Stimulated activated naive CD8-positive, alpha-beta T cell treated with anti-CD3 and anti-CD28 coated beads, Interleukin-15, amount 100 ng/mL, for 72 hours (primary cell): ENCODE results near the gene DUSP15.

ENCODE experiments used
- ATAC-seq: fragments of 150-1000 bp; cut with Tn5 transposase; 2 replicates; pipeline ENCODE4 v1.10.0; 2021; ENCODE audit warnings: mild to moderate bottlenecking, moderate library complexity
- DNase-seq, 2 donors: peaks; one replicate each; pipeline ENCODE4 v3.0.0; 2021 to 2022
- H3K27ac Mint-ChIP-seq, 2 donors: one replicate each; pipeline ENCODE4 v1.8.0; 2022; ENCODE audit warnings: mild to moderate bottlenecking in 2 of 2, mixed read lengths in 2 of 2, moderate library complexity in 2 of 2
- H3K27me3 Mint-ChIP-seq: one replicate; pipeline ENCODE4 v1.8.0; 2022; ENCODE audit warnings: mixed read lengths
- H3K4me1 Mint-ChIP-seq: one replicate; pipeline ENCODE4 v1.8.0; 2022; ENCODE audit warnings: mild to moderate bottlenecking, mixed read lengths
- H3K4me3 Mint-ChIP-seq, 2 donors: one replicate each; pipeline ENCODE4 v1.8.0; 2022; ENCODE audit warnings: mild to moderate bottlenecking in 2 of 2, mixed read lengths in 2 of 2, moderate library complexity in 1 of 2
- H3K9me3 Mint-ChIP-seq, 2 donors: one replicate each; pipeline ENCODE4 v1.8.0; 2022; ENCODE audit warnings: mixed read lengths in 2 of 2

The DUSP15 gene

DNA sequence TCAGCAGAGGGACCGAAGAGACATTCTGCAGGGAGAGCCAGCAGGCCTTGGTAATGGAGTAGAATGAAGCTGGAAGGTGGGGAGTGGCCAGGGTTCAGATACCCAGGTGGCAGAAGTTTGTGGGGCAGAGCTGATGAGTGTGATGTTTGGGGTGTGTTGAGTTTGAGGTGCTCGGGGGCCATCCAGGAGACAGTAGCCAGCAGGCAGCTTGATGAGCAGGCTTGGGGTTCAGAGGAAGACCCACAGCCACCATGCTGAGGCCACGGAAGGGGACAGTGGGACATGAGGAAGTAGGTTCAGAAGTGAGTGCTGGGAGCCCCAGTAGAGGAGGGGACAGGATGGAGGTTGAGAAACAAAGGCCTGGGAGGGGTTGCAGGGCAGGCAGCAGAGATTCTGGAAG lies 13.8 kb downstream of the DUSP15 start:
- Mint-ChIP-seq H3K9me3 (no peaks in the 10 kb centered on the region), H3K4me3 (no peak overlapping the region), H3K27ac (no peak overlapping the region), H3K27me3 (peaks cover 25% of the 10 kb centered on the region), H3K4me1 (peaks cover 7% of the 10 kb centered on the region)
- DNase-seq (no peak), ATAC-seq (no peak)

DNA sequence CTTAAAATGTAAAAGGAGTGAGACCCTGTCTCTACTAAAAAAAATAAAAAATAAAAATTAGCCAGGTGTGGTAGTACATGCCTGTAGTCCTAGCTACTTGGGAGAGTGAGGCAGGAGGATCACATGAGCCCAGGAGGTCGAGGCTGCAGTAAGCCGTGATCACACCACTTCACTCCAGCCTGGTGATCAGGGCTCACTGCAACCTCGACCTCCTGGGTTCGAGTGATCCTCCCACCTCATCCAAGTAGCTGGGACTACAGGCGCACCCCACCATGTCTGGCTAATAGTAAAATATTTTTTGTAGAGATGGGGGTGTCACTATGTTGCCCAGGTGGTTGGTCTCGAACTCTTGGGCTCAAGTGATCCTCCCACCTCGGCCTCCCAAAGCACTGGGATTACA lies 16.8 kb downstream of the DUSP15 start:
- Mint-ChIP-seq H3K27ac (no peak overlapping the region), H3K4me3 (no peak overlapping the region), H3K27me3 (peaks cover 30% of the 10 kb centered on the region), H3K4me1 (no peaks in the 10 kb centered on the region), H3K9me3 (no peaks in the 10 kb centered on the region)
- DNase-seq (no peak), ATAC-seq (no peak)

DNA sequence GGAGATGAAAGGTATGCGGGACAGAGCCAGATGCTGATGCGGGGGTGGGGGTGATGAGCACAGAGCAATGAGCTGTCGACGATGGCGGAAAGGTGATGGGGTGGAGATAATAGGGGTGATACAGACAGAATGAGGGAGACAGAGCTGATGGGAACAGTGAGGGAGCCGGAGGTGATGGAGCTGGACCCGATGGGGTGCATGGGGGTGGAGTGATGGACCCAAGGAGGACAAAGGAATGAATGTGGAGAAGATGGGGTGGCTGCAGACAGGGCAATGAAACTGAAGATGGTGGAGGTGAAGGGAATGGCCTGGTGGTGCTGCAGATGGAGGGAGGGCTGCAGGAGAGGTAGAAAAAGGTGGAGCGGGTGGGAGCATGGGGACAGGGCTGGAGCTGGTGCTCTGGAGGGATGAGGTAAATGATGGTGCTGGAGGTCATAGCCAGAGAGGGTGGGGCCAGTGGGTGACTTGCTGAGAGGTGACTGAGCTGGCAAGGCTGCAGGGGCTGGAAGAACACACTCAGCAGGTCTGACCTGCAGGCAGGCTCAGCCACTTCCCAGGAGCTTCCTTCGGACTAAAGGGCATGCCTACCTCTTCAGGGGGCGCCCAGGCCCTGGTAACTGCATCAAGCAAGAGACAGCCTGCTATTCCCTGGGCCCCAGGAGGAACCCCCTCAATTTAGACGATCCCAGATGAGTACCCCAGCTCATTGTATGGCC lies 18.9 kb downstream of the DUSP15 start:
- H3K4me3 Mint-ChIP-seq, result no peak overlapping the region
- H3K27me3 Mint-ChIP-seq, result peaks cover 32% of the 10 kb centered on the region

DNA sequence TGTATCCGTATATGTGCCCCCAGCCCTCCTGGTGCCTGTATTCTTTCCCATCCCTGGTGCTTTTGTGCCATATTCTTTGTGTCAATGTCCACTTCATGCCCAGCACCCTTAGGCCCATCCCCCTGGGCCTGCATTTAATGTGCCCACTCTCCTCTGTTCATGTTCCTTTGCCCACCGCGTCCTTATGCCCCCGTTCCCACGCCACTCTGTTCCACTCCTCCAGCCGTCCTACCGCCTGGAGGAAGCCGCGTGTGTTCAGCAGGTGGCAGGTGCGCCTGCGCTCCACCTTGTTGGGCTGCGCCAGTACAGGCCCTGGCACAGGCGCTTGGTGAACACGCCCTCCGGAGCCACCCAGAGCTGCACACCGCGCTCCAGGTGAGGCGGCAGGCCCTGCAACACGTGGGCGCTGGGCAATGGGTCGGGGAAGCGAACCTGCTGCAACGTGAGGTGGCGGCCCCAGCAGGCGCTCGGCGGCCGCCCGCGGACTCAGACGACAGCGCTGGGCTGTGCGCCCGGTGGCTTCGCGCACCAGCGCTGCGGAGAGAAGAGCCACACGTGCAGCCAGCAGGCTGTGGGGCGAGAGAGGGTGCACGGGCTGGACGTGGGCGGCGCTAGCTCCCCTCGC lies 20.9 kb downstream of the DUSP15 start:
- H3K9me3 Mint-ChIP-seq, result no peaks in the 10 kb centered on the region
- no peak for DNase-seq
- no peak for ATAC-seq
- H3K4me1 Mint-ChIP-seq, result no peaks in the 10 kb centered on the region
- peaks cover 32% of the 10 kb centered on the region for H3K27me3 Mint-ChIP-seq
- no peak overlapping the region for H3K4me3 Mint-ChIP-seq
- H3K27ac Mint-ChIP-seq, result no peak overlapping the region

More for the DNA sequence above, 18.9 kb downstream of the DUSP15 start:
- ATAC-seq, result no peak
- no peak for DNase-seq
- Mint-ChIP-seq H3K4me1 (no peaks in the 10 kb centered on the region), H3K9me3 (no peaks in the 10 kb centered on the region), H3K27ac (no peak overlapping the region)

DNA sequence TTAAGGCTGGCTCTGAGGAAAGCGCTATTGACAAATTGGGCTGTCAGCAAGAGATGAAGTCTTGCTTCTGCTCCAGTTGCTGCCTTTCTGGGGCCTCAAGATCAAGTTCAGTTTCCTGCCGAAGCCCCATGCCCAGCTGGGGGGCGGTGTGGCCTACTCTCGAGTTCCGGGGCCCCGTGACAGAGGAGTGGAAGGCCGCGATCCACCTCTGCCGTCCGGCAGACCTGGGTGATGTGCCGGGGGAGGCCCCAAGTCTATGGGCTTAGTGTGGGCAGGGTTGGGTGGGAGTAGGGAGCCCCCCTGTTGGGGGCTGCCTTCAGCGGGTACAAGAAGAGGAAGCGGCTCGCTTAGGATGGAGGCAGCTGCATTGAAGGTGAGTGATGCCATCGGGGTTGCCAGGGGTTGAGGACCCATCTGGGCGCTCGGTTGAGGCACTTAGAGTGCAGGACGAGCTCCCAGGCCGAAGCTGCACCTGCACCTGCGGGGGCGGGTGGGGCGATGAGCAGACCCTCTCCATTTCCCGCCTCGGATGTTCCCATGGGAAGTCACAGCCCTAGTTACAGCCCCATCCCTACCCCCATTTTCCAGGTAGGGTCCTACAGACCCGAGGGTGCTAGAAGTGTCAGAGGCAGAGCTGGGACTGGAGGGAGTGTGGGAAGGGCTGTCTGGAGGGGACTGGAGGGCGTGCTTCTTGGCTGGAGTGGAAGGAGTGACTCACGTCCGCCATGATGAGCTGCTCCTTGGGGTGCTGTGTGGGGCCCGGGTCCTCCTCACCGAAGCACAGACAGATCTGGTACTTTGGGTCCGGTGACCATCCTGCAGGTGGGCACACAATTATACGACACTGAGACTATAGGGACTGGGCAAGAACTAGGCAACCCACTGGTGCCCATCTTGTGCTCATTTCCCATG lies 22.0 kb downstream of the DUSP15 start:
- H3K4me1 Mint-ChIP-seq, result no peaks in the 10 kb centered on the region
- H3K9me3 Mint-ChIP-seq, result no peaks in the 10 kb centered on the region
- peaks cover 32% of the 10 kb centered on the region for H3K27me3 Mint-ChIP-seq
- no peak overlapping the region for H3K4me3 Mint-ChIP-seq
- H3K27ac Mint-ChIP-seq, result no peak overlapping the region
- DNase-seq (no peak), ATAC-seq (no peak)

DNA sequence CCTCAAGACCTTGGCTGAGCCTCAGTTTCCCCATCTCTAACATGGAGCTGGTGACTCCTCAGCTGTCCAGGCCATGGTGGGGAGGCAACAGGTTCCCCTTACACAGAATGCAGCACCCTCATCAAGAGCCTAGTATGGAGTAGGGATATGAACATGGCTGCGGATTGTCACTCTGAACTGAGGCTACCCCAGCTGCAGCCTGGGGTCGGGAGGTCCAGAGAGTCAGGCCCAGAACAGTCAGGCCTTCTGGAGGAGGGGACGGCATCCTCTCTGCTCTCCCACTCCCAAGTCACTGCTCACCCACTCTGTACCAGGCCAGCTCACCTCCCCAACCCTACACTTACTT lies 23.6 kb downstream of the DUSP15 start:
- ATAC-seq (no peak), DNase-seq (no peak)
- Mint-ChIP-seq H3K27ac (no peak overlapping the region), H3K4me1 (no peaks in the 10 kb centered on the region), H3K4me3 (no peak overlapping the region), H3K27me3 (peaks cover 32% of the 10 kb centered on the region), H3K9me3 (no peaks in the 10 kb centered on the region)

DNA sequence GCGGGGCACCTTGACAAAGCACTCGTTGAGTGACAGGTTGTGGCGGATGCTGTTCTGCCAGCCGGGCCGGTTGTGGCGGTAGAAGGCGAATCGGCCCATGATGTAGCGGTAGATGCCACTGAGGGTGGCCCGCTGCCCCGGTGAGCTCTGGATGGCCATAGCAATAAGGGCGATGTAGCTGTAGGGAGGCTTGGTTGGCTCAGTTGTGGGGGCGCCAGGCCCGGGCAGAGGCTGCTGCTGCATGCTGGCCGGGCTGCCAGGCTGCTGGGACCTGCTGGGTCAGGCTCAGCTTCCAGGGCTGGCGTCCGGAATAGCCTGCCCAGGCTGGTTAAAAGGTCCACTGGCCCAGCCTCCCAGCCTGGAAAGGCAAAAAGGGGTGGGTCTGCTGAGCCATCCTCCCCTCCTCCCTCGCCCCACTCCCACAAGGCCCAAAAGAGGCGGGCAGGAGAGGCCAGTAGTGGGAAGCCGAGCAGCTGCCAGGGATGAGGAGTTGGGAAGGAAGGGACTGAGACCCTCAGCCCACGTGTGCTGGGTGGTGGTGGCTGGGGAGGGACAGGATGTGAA lies 24.9 kb downstream of the DUSP15 start, which contains the start of gene FOXS1:
Gene FOXS1, minus strand, starts transcription at position 305 of the 564 bp plus-strand sequence. Its CDS starts 62 bp downstream, at position 243.
- no peak for DNase-seq
- ATAC-seq, result no peak
- Mint-ChIP-seq H3K27ac (no peak within 1 kb of the TSS), H3K4me1 (no peaks in the 10 kb centered on the region), H3K9me3 (no peaks in the 10 kb centered on the region), H3K4me3 (no peak within 1 kb of the TSS), H3K27me3 (peaks cover 18% of the 10 kb centered on the region)

DNA sequence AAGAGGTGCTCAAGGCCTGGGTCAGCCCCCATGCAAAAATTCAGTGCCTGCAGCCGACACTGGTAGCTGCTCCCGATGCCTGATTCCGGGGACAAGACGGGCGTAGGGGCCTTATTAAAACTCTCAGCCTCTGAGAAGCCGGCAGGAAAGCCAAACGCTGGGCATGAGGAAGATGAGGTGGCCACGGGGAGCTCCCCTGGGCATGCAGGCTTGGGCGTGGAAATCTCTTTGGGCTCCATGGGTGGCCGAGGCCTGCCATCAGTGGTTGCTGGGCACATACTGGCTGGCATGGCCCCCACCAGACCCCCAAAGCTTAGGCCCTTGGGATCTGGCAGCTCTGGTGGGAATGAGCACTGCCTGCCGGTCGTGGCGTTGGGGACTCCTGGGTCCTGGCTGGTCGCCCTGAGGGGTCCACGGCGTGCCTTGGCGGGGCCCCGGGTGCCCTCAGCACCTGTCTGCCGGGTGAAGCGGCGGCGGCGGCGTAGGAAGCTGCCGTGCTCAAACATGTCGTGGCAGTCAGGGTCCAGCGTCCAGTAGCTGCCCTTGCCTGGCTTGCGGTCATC lies 25.5 kb downstream of the DUSP15 start:
- no peak overlapping the region for H3K27ac Mint-ChIP-seq
- no peaks in the 10 kb centered on the region for H3K9me3 Mint-ChIP-seq
- ATAC-seq (no peak), DNase-seq (no peak)
- H3K4me1 Mint-ChIP-seq, result no peaks in the 10 kb centered on the region
- H3K27me3 Mint-ChIP-seq, result peaks cover 13% of the 10 kb centered on the region
- H3K4me3 Mint-ChIP-seq, result no peak overlapping the region

DNA sequence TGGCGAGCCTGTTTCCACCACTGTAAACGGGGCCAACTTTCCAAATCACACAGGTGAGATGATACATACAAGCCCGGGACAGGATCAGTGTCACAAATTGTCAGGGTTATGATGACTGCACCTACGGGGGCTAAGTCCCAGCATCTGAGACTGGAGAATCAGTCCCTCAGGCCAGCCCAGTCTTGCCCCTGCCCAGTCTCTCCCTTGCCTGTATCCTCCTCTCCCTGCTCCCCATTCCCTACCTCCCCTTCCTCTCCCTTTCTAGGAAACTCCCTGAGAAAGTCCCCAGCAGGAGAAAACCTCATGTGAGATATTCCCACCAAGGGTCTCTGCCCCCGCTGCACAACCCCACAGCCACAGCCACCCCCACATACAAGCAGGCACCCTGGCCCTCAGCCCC lies 26.4 kb downstream of the DUSP15 start:
- Mint-ChIP-seq H3K9me3 (no peaks in the 10 kb centered on the region), H3K4me1 (no peaks in the 10 kb centered on the region), H3K27ac (peak overlapping the region in 1 of 2 donors; percentile 55), H3K27me3 (peaks cover 6% of the 10 kb centered on the region), H3K4me3 (no peak overlapping the region)
- DNase-seq (no peak), ATAC-seq (no peak)

DNA sequence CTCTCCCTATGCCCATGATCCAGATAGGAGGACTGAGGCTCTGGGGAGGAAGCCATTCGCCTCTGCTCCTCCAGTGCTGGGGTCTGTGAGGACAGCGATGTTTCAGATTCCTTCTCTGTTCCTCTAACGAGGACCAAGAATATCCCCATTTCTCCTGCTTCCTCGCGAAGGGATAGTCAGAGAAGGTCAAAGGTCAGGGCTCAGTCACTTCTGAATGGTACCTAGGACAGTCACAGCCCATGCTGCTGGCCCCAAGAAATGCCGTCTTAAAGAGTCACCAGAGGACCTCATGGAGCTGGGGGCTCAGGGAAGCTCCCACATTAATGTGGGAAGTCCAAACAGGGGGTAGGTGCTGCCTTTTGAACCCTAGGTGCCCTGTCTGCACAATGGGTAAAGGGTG lies 27.0 kb downstream of the DUSP15 start:
- no peak for DNase-seq
- H3K4me3 Mint-ChIP-seq, result no peak overlapping the region
- H3K27ac Mint-ChIP-seq, result no peak overlapping the region
- no peaks in the 10 kb centered on the region for H3K9me3 Mint-ChIP-seq
- H3K4me1 Mint-ChIP-seq, result no peaks in the 10 kb centered on the region
- no peak for ATAC-seq
- H3K27me3 Mint-ChIP-seq, result peaks cover under 1% of the 10 kb centered on the region

DNA sequence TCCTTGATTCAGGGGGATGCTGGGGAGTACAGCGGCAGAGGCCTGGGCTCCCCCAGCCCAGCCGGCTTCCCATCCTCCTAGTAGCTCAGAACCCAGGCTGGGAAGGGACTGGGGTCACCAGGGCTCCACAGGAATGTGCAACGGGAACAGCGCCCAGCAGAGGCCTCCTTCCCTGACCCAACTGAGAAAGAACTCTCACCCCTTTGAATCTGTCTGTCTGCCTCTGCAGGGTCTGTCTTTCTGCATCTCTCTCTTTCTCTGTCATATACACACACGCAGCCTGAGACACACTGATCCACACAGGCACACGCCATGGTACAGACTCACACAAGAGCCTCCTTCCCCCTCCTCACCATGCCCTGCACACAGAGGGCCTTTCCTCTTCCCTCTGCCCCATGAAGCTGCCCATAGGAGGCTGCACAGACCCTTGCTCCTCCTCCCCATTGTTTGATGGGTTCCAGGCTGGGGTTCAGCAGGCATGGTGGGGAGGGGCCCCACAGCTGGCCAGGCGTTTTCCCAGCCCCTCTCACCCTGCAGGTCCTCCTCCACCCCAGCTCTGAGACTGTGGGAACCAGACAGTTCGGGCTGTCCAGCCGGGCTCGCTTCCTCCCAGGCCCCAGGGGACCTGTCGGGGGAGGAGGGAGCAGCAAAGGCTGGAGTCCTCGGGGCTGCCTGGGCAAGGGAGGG lies 27.7 kb downstream of the DUSP15 start:
- H3K4me1 Mint-ChIP-seq, result no peaks in the 10 kb centered on the region
- no peak for ATAC-seq
- H3K27ac Mint-ChIP-seq, result no peak overlapping the region
- H3K9me3 Mint-ChIP-seq, result no peaks in the 10 kb centered on the region
- no peak for DNase-seq
- H3K4me3 Mint-ChIP-seq, result no peak overlapping the region
- no peaks in the 10 kb centered on the region for H3K27me3 Mint-ChIP-seq

DNA sequence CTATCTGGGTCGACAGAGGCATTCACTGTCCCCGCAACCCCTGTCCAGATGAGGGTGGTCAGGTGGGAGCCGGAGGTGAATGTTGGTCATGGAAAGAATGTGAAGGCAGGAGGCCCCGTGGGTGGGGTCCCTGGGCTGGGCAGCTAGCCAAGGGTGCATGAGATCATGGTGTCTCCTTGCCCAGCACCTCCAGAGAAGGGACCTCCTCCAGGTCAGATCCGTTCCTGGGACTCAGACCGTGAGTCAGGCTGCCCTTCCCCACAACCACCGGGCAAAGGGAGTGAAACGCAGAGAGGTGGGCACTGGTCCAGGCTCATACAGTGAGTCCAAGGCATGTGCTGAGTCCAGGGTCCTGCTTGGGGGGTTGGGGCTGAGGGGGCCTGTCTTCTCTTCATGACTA lies 28.4 kb downstream of the DUSP15 start:
- no peaks in the 10 kb centered on the region for H3K9me3 Mint-ChIP-seq
- no peaks in the 10 kb centered on the region for H3K4me1 Mint-ChIP-seq
- no peak overlapping the region for H3K4me3 Mint-ChIP-seq
- H3K27ac Mint-ChIP-seq, result no peak overlapping the region
- DNase-seq, result no peak
- ATAC-seq, result no peak
- H3K27me3 Mint-ChIP-seq, result no peaks in the 10 kb centered on the region

DNA sequence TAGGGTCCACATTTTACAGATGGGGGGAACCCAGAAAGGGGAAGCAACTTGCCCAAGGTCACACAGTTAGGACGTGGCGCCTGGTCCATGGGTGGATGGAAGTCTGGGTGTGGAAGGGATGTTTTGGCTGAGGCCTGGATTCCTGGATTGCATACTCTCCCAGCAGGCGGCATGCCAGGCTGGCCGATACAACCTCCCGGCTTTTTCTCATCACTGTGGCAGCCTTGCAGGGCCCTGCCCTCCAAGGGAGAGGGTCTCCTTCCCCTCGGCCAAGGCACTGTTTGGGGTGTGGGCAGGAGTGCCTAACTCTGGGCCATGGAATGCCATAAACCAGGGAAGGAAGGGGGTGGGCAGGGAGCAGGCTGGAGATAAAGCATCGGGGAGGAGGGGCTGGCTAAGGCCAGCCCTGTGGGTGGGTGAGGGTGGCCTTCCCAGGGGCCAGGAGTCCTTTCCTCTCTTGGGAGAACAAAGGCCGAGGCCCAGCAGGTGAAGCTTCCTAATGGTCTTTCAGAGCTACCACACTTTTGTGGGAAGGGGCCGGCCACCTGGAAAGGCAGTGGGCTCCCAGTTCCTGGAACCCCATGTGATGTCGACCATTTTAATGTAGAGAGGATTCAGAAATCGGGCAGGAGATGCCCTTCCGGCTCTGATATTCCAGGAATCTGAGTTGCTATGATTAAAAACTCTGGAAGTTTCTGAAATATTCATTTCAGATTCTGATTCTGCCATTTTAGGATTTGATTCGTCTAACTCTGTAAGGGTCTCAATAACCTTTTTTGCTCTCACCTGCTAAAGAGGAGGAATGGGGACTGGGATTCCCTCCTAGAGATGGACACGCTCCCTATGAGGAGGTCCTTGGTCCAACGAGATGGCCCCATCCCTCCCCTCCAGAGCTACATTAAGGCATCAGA lies 29.2 kb downstream of the DUSP15 start:
- H3K4me3 Mint-ChIP-seq, result no peak overlapping the region

DNA sequence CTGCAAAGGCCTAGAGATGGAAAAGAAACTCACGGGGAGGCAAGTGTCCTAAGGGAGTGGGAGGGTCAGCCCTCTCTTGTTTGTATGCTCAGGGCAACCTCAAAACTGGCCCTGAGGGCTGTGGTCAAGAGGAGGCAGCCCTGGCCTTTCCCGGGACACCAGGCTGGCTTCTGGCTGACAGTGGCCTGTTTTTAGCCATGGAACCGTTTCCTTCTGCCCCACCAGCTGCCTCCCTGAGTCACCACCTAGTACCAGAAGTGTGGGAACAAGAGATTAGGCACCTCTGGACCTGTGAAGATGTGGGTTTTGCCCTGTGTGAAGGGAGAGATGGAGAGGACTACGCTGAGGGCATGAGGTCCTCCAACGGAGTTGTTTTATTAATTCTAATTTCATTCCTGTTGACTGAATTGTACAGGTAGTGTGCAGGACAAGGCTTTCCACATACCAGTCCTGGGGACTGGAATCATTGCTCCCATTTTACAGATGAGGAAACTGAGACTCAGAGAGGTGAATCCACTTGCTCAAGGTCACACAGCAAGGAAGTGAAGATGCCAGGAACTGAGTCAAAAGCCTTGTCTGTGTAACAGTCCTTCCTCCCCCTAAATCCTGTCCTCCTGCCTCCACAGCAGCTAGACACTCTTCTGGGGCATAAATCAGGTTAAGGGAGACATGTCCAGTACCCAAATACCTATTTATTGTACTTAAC lies 30.4 kb downstream of the DUSP15 start:
- ATAC-seq, result no peak
- Mint-ChIP-seq H3K9me3 (no peaks in the 10 kb centered on the region), H3K27ac (no peak overlapping the region), H3K27me3 (no peaks in the 10 kb centered on the region), H3K4me3 (no peak overlapping the region), H3K4me1 (peaks cover 12% of the 10 kb centered on the region)
- DNase-seq, result no peak

More for the DNA sequence above, 29.2 kb downstream of the DUSP15 start:
- DNase-seq (no peak), ATAC-seq (no peak)
- Mint-ChIP-seq H3K9me3 (no peaks in the 10 kb centered on the region), H3K27me3 (no peaks in the 10 kb centered on the region), H3K4me1 (peaks cover 6% of the 10 kb centered on the region), H3K27ac (no peak overlapping the region)
